ENCODE measurements around the gene ICAM2. TPM values are rescaled to one million over a fixed set of nuclear protein-coding genes. Genes with fewer than 3 reads are reported as not detected.
A peak's percentile ranks its signal among the peaks of the same experiment; 100 is the strongest.
"Not testable (repeated sequence)": the region's sequence is repeated elsewhere in the genome, so short reads cannot be mapped to it uniquely, and the experiment has no call there.

Gene ICAM2
- total RNA-seq, 2 donors from 2014 or later, result 9.2 to 9.5 TPM

DNA sequence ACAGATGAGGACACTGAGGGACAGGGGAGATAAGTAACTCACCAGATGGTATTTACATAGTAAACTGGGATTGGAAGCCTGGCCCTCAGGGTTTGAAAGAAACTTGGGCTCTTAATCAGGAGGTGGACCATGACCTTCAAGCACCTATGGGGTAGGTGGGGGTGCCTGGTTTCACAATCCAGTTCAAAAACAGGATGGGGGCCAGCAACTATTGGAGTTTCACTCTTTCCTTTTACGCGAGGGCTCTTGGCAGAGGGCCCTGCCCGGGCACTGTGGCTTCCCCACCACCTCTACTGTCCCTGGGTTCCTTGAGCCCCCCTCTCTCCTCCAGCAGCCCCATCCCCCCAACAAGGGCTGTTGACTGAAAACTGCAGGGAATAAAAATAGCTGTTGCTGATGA, 33.6 kb downstream of the ICAM2 start:
- no peaks in the 10 kb centered on the region for H3K4me1 ChIP-seq
- H3K27ac ChIP-seq, result no peak overlapping the region
- H3K9me3 ChIP-seq, result no peaks in the 10 kb centered on the region
- H3K36me3 ChIP-seq, result no peaks in the 10 kb centered on the region
- intact Hi-C loops (cut with DNase I), result no loop called here
- H3K27me3 ChIP-seq, result no peaks in the 10 kb centered on the region
- no peak for DNase-seq
- no peak overlapping the region for H3K4me3 ChIP-seq
- H3K9ac ChIP-seq (ENCODE audit: low read depth in 2 of 2, low read length in 2 of 2), result no peak overlapping the region
- TF ChIP-seq, protein P1, sequence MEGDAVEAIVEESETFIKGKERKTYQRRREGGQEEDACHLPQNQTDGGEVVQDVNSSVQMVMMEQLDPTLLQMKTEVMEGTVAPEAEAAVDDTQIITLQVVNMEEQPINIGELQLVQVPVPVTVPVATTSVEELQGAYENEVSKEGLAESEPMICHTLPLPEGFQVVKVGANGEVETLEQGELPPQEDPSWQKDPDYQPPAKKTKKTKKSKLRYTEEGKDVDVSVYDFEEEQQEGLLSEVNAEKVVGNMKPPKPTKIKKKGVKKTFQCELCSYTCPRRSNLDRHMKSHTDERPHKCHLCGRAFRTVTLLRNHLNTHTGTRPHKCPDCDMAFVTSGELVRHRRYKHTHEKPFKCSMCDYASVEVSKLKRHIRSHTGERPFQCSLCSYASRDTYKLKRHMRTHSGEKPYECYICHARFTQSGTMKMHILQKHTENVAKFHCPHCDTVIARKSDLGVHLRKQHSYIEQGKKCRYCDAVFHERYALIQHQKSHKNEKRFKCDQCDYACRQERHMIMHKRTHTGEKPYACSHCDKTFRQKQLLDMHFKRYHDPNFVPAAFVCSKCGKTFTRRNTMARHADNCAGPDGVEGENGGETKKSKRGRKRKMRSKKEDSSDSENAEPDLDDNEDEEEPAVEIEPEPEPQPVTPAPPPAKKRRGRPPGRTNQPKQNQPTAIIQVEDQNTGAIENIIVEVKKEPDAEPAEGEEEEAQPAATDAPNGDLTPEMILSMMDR (IDR thresholded peaks at IDR 0.05), result no peak

DNA sequence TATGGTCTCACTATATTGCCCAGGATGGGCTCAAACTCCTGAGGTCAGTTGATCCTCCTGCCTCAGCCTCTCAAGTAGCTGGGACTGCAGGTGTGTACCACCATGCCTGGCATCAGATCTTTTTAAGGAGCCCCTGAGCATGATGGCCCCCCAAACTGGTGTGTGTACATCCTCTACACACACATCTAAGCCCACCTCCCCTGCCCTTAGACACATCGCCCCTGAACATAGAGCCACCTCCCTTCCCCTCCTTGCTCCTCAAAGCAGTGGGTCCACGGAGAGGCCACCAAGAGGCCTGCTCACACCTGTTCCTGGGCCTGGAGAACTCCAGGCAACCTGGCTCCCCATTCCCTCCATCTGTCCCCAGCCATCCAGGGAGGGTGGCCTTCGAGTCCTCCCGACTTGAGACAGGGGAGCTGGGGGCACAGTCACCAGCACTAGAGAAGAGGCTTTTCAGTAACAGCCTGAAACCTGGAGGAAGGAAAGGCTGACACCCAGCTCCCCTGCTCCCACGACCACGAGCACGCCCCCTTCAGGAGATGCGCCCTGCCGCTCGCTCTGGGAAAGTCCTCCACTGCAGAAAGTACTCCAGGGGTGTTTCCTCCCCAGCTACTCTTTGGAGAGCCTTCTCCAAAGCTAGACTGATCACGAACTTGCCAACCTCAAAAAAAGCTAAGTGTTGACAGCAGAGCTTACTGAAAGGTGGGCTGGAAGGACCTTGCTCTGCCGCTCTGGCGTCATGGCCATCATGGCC, 34.9 kb downstream of the ICAM2 start:
- Histone ChIP-seq H3K27ac (peak overlapping the region; percentile 55), H3K27me3 (no peaks in the 10 kb centered on the region), H3K9me3 (no peaks in the 10 kb centered on the region), H3K4me3 (no peak overlapping the region), H3K9ac (ENCODE audit: low read depth in 2 of 2, low read length in 2 of 2) (no peak overlapping the region), H3K36me3 (no peaks in the 10 kb centered on the region), H3K4me1 (no peaks in the 10 kb centered on the region)
- intact Hi-C loops (cut with DNase I), result no loop called here
- TF ChIP-seq, protein P1 (IDR thresholded peaks at IDR 0.05), result no peak
- DNase-seq, result no peak

DNA sequence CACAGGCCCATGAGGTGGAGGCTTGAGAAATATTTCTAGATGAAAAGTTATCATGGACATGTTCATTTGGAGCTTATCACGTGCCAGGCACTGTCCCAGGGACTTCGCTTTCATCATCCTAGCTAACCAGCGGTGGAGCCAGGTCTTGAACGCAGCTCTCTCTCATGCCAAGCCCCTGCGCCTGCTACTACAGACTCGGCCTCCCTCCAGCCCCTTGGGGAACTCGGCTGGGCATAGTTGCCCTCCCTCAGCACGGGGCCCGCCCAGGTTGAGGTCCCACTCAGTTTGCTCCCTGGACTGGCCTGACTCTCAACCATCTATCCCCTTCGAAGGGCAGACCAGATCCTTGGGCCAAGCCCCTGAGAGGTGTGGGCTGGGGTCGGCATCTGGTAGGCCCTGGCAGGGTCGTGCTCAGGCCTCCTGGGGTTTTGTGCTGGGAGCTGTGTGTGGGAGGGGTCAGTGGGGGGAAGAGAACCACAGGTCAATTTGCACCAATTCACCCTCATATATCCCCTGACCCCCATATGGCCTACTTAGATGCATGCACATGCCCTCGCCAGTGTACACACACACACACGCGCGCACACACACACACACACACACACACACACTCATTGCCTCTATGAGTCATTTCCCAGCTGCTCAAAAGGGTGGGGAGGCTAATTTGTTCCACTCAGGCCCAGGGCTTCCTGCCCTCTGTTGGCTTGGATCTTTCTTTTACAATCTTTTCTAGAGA, 35.6 kb downstream of the ICAM2 start:
- H3K27ac ChIP-seq, result peak overlapping the region; percentile 55
- H3K27me3 ChIP-seq, result no peaks in the 10 kb centered on the region
- peak; percentile 80 for DNase-seq
- H3K4me1 ChIP-seq, result no peaks in the 10 kb centered on the region
- no peaks in the 10 kb centered on the region for H3K36me3 ChIP-seq
- H3K9ac ChIP-seq (ENCODE audit: low read depth in 2 of 2, low read length in 2 of 2), result no peak overlapping the region
- no peaks in the 10 kb centered on the region for H3K9me3 ChIP-seq
- H3K4me3 ChIP-seq, result no peak overlapping the region
- TF ChIP-seq, protein P1 (IDR thresholded peaks at IDR 0.05), result no peak
- intact Hi-C loops (cut with DNase I), result no loop called here

DNA sequence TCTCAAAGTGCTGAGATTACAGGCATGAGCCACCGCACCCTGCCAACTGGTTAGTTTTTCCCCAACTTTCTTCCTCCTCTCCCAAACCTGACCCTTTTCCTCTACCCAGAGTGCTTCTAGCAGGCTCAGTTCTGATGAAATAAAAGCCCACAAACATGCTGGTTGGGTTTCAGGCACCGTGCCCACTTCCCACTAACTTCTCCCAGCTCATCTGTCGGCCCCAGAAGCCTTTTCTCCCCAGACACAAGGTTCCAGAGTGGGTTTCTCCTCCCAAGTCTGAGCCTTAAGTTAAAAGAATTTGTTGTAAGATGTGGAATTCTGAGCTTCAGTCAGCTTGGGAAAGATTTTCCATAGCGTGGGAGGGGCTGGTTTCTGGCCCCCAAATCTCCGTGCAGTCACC, 36.2 kb downstream of the ICAM2 start:
- H3K4me1 ChIP-seq, result no peaks in the 10 kb centered on the region
- peak overlapping the region; percentile 33 for H3K27ac ChIP-seq
- no peaks in the 10 kb centered on the region for H3K9me3 ChIP-seq
- H3K4me3 ChIP-seq, result no peak overlapping the region
- H3K27me3 ChIP-seq, result no peaks in the 10 kb centered on the region
- DNase-seq, result no peak
- TF ChIP-seq, protein P1 (IDR thresholded peaks at IDR 0.05), result no peak
- intact Hi-C loops (cut with DNase I), result no loop called here
- H3K9ac ChIP-seq (ENCODE audit: low read depth in 2 of 2, low read length in 2 of 2), result no peak overlapping the region
- H3K36me3 ChIP-seq, result no peaks in the 10 kb centered on the region

DNA sequence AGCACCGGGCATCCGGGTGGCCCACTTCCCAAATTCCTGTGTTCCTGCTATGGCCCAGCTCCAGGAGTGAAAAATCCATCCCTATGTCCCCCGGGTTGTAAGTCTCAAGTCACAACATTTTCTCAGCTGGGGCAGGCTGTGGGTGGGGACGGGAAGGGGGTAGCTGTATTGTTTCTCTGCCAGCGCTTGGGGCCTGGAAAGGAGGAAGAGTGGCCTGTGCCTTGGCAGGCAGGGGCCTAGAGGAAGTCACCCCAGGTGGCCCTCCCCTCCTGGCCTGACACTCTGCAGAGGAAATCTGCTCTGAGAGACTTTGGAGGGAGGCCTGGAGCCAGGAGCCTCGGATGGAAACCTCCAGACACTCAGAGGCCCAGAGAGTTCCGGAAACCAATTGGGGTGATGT, 37.1 kb downstream of the ICAM2 start:
- Histone ChIP-seq H3K36me3 (no peaks in the 10 kb centered on the region), H3K4me1 (no peaks in the 10 kb centered on the region), H3K4me3 (no peak overlapping the region), H3K27me3 (no peaks in the 10 kb centered on the region), H3K27ac (no peak overlapping the region), H3K9me3 (no peaks in the 10 kb centered on the region), H3K9ac (ENCODE audit: low read depth in 2 of 2, low read length in 2 of 2) (no peak overlapping the region)
- TF ChIP-seq, protein P1 (IDR thresholded peaks at IDR 0.05), result no peak
- DNase-seq, result no peak
- intact Hi-C loops (cut with DNase I), result no loop called here

DNA sequence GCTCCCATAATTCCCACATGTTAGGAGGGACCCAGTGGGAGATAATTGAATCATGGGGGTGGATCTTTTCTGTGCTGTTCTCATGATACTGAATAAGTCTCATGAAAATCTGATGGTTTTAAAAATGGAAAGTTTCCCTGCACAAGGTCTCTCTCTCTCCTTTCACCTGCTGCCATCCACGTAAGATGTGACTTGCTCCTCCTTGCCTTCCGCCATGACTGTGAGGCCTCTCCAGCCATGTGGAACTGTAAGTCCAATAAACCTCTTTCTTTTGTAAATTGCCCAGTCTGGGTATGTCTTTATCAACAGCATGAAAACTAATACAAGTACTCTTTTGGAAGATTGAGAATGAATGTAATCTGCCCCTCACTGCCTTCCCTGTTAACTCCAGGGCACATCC, 37.8 kb downstream of the ICAM2 start:
- H3K27ac ChIP-seq; H3K9ac ChIP-seq (ENCODE audit: low read depth in 2 of 2, low read length in 2 of 2); H3K27me3 ChIP-seq; H3K9me3 ChIP-seq; intact Hi-C loops (cut with DNase I); H3K36me3 ChIP-seq; H3K4me1 ChIP-seq; H3K4me3 ChIP-seq; DNase-seq: not testable (repeated sequence)

Measured in colonic mucosa (tissue), 4 donors.